ENCODE data around the gene KCP.

Gene KCP

GRCh38 chr7:128879939-128880746 lies 30.4 kb downstream of the KCP start:
- H3K36me3 ChIP-seq (replicated peaks) = no peaks in the 10 kb centered on the region
- peak; percentile 54 for DNase-seq
- no peak overlapping the region for H3K27ac ChIP-seq
- H3K4me3 ChIP-seq (ENCODE audit: low read depth, low read length) = no peak overlapping the region
- H3K27me3 ChIP-seq (replicated peaks) = no peaks in the 10 kb centered on the region
- in situ Hi-C loops (cut with HindIII; ENCODE audit: low pct_ligation_motif_present, low sequenced_read_pairs) = no loop called here
- TF ChIP-seq CTCF (IDR thresholded peaks at IDR 0.05; ENCODE audit: low read depth, low read length, missing control alignments) = peak; percentile 87

DNA sequence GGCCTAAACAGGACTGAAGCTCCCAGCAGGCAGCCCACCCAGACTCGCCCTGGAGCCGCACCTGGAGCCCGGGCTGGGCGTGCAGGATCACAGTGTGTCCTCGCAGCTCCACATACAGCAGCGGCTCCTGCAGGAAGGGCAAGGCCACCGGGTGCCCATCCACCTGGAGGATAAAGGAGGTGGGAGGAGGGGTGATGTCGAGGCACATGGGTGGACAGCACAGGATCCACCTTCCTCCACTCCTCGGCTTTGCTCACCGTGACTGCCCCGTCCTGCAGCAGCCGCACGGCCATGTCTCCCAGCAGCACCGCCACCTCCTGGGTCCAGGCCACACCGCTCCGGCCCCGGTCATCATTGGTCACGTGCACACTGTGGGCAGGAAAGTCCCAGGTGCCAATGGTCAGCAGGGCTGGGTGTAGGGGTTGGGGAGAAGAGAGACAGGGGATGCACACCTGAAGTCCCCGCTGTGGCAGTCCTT lies 31.0 kb downstream of the KCP start:
- in situ Hi-C loops (cut with HindIII; ENCODE audit: low pct_ligation_motif_present, low sequenced_read_pairs) = no loop called here
- no peaks in the 10 kb centered on the region for H3K36me3 ChIP-seq (replicated peaks)
- no peak for DNase-seq
- H3K4me3 ChIP-seq (ENCODE audit: low read depth, low read length) = no peak overlapping the region
- TF ChIP-seq CTCF (IDR thresholded peaks at IDR 0.05; ENCODE audit: low read depth, low read length, missing control alignments) = no peak
- no peaks in the 10 kb centered on the region for H3K27me3 ChIP-seq (replicated peaks)
- no peak overlapping the region for H3K27ac ChIP-seq

DNA sequence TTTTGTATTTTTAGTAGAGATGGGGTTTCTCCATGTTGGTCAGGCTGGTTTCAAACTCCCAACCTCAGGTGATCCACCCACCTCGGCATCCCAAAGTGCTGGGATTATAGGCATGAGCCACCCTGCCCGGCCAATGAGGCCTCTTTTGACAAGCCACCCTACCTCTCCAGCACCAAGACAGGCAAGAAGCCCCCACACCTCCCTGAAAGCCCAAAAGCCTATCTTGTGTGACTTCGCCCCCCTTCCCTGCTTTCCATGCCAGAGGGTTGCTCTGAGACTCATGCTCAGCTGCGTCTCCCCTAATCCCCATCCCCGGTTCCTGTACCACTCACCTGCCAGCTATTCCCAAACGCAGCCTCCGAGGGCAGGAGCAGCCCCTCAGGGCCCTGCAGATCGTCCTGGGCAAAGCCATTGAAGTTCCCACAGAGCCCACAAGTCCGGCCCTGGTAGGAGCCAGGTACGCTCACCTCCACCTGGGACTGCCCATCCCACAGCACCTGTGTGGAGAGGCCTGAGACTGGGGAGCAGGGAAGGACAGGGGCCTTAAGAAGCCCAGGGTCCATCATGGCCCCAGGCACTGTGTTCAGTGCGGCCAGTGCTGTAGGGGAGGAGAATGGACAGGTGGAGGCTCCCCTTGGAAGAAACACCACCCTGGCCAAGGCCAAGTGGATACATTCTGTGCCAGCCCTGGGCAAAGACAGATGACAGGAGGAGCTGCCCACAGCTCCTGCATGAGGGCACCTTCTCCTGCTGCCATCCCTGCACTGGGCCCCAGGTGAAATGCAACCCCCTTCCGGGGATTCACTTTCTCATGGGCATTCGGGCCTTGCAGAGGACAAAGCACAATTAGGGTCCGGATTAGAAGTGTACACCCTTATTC lies 32.0 kb downstream of the KCP start:
- DNase-seq = no peak
- no peaks in the 10 kb centered on the region for H3K36me3 ChIP-seq (replicated peaks)
- no peak overlapping the region for H3K27ac ChIP-seq
- in situ Hi-C loops (cut with HindIII; ENCODE audit: low pct_ligation_motif_present, low sequenced_read_pairs) = no loop called here
- TF ChIP-seq CTCF (IDR thresholded peaks at IDR 0.05; ENCODE audit: low read depth, low read length, missing control alignments) = no peak
- H3K27me3 ChIP-seq (replicated peaks) = no peaks in the 10 kb centered on the region
- H3K4me3 ChIP-seq (ENCODE audit: low read depth, low read length) = no peak overlapping the region

- H3K4me3 ChIP-seq (ENCODE audit: low read depth, low read length) = no peak overlapping the region
- no peak overlapping the region for H3K27ac ChIP-seq
- H3K36me3 ChIP-seq (replicated peaks) = no peaks in the 10 kb centered on the region
- DNase-seq = no peak
- no peak for TF ChIP-seq CTCF (IDR thresholded peaks at IDR 0.05; ENCODE audit: low read depth, low read length, missing control alignments)
- no peaks in the 10 kb centered on the region for H3K27me3 ChIP-seq (replicated peaks)
- in situ Hi-C loops (cut with HindIII; ENCODE audit: low pct_ligation_motif_present, low sequenced_read_pairs) = no loop called here
Measured at GRCh38 chr7:128877756-128878120, 32.8 kb downstream of the KCP start.

DNA sequence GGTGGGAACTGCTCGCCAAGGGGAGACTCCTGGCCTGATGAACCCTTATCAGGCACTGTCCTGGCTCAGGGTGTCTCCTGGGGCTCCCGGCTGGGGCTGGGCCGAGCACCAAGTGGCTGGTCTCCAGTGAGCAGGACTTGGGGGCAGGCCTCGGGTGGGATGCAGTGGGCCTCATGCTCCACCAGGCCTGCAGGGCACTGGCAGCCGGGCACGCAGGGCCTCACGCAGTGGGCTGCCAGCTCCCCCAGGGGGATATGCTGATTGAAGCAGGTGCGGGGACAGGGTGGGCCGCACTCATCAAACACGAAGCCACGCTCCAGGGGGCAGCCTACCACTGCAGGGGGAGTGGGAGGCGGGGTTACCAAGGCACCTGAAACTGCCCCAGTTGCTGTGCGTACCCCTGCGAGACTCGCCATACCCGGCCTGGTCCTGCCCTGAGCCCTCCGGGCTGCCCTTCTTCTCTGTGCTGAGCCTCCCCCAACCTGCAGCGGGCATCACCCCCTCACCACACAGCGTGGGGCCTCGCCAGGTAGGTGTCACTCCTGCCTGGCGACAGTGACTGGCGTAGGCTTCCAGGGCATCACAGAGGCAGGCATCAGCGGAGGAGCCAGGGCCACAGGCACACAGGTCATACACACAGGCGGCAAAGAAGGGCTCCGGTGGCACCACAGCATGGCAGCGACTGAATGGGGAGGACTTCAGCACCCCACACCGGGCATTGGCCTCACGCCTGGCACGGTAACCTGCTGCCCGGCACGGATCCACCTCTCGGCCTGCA lies 33.3 kb downstream of the KCP start:
- no peaks in the 10 kb centered on the region for H3K27me3 ChIP-seq (replicated peaks)
- in situ Hi-C loops (cut with HindIII; ENCODE audit: low pct_ligation_motif_present, low sequenced_read_pairs) = no loop called here
- DNase-seq = no peak
- no peak overlapping the region for H3K4me3 ChIP-seq (ENCODE audit: low read depth, low read length)
- no peak overlapping the region for H3K27ac ChIP-seq
- TF ChIP-seq CTCF (IDR thresholded peaks at IDR 0.05; ENCODE audit: low read depth, low read length, missing control alignments) = no peak
- H3K36me3 ChIP-seq (replicated peaks) = no peaks in the 10 kb centered on the region
